Measurements from ENCODE around the gene FOXC2.

DNA sequence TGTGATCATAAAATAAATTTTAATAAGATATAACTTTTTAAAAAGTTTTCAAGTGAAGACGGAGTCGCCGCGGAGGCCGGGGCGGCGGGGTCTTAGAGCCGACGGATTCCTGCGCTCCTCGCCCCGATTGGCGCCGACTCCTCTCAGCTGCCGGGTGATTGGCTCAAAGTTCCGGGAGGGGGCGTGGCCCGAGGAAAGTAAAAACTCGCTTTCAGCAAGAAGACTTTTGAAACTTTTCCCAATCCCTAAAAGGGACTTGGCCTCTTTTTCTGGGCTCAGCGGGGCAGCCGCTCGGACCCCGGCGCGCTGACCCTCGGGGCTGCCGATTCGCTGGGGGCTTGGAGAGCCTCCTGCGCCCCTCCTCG lies at the start of gene FOXC2:
- TF ChIP-seq EZH2 (IDR thresholded peaks at IDR 0.05; ENCODE audit: insufficient read depth, poor library complexity, severe bottlenecking) (no peak), EZH2phosphoT487 (IDR thresholded peaks at IDR 0.05; ENCODE audit: insufficient read depth, low read depth) (no peak)

Data from GM23248 (cell line).